Measurements from ENCODE around the gene PSG6.
A peak's percentile ranks its signal among the peaks of the same experiment; 100 is the strongest.
"Not testable (repeated sequence)": the region's sequence is repeated elsewhere in the genome, so short reads cannot be mapped to it uniquely, and the experiment has no call there.

The PSG6 gene

DNA sequence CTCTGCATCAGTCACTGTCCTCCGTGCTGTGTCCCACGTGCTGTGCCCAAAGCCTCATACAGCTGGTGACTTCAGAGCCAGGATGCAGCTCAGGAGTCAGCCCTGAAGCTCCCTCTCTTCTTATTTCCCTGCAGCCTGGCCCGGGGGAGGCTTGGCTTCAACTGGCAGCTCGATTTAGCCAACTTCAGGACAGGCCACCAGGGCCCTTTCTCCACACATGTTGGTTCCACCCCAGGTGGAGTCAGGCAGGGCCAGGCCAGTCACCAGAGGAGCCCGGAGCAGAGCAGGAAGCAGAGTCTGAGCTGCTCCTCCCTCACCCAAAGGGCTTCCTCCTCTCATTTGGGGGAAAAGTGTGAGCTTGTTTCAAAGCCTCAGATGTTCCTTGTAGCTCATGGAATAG, 11.5 kb downstream of the PSG6 start:
- DNase-seq (ENCODE audit: low read depth) = not testable (repeated sequence)

- peak; percentile 15 for DNase-seq (ENCODE audit: low read depth)
Observed at GRCh38 chr19:42900561-42900960, 17.1 kb downstream of the PSG6 start.

GRCh38 chr19:42899674-42900073, 18.0 kb downstream of the PSG6 start:
- not testable (repeated sequence) for DNase-seq (ENCODE audit: low read depth)

DNA sequence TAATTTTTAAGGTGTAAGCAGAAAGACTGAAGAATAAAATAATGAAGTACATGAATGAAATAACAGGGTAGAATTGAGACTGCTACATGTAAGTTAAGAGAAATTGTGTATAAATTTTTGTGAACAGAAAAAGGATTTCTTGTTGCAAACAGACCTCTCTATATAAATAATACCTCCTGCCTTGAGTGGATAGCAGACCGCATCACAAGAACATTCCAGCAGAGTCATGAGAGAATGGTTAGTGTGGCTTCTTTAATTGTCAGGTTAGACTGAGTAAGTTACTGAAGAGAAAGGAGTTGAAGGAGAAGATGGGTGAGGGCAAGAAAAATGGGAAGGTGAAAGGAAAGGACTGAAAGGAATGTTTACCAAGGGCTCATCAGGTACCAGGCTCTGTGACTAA, 18.6 kb downstream of the PSG6 start:
- not testable (repeated sequence) for DNase-seq (ENCODE audit: low read depth)

GRCh38 chr19:42898656-42899055, 19.0 kb downstream of the PSG6 start:
- not testable (repeated sequence) for DNase-seq (ENCODE audit: low read depth)

DNA sequence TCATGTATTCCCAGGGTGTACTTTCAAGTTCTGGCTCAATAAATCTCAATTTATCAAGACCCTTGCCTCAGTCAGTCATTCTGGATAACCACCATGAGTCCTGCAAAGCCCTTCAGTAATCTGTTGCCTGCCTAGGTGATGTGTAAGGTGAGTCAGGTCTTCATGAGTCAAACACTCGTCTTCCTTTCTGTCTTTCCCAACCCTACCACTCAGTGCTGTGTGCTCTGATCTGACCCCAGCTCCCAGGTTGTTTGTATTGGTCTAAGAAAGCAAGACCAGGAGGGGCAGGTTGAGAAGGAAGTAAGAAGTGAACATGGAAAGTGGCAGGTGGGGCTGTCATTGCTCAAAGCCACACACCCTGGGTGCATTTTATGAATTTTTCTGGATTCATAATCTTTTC, 20.0 kb downstream of the PSG6 start:
- not testable (repeated sequence) for DNase-seq (ENCODE audit: low read depth)

- DNase-seq (ENCODE audit: low read depth) = not testable (repeated sequence)
Observed at GRCh38 chr19:42890446-42890845, 27.2 kb downstream of the PSG6 start.

- not testable (repeated sequence) for DNase-seq (ENCODE audit: low read depth)
Observed at GRCh38 chr19:42887876-42888445, 29.7 kb downstream of the PSG6 start.

DNA sequence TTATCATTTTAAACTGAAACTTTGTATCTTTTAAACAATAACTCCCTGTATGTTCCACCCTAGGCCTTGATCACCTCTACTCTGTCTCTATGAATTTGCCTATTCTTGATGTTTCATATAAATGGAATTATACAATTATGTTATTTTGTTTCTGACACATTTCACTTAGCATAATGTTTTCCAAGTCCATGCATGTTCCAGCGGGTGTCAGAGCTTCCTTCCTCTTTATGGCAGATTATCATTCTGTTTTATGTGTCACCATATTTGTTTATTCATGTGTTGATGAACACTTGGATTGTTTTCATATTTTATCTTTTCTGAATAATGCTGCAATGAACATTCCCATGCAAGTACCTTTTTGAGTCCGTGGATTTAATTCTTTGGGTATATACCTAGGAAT, 35.0 kb downstream of the PSG6 start:
- DNase-seq (ENCODE audit: low read depth) = not testable (repeated sequence)

DNA sequence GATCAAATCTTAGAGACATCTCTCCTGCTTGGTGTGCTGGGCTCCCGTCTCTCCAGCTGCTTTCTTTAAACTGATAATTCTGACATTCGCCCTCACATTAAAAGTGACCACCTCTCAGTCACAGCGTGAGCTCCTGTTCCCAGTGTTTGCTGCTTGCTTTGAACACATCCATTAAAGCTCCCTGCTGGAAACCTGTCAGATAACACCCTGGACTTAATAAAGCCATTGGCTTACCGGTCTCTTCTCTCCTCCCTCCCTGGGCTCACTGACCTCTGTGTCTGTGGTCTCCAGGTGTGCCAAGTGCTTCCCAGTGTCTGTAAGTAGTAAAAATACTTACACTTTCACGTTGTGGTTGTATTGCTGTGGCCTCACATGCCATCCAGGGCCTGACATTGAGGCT, 35.7 kb downstream of the PSG6 start:
- not testable (repeated sequence) for DNase-seq (ENCODE audit: low read depth)

- DNase-seq (ENCODE audit: low read depth) = not testable (repeated sequence)
Observed at GRCh38 chr19:42881279-42881678, 36.4 kb downstream of the PSG6 start.

DNA sequence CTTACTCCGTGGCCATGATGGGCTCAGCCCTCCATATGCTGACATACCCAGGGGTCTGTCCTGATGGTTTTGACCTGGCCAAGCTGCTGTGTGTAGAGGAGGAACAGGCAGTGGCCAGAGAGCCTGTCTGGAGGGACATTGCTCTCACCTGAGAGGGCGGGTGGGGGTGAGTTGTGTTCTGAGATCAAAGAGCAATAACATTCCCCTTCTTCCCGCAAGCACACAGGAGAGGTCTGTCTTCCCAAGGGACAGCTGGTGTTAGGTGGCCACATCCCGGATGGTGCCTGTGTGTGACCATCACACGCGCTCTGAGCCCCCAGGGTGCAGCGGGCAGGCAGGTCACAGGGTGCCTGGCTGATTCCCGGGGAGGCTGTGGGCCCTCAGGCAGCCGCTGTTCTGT, 37.1 kb downstream of the PSG6 start:
- DNase-seq (ENCODE audit: low read depth) = not testable (repeated sequence)

DNA sequence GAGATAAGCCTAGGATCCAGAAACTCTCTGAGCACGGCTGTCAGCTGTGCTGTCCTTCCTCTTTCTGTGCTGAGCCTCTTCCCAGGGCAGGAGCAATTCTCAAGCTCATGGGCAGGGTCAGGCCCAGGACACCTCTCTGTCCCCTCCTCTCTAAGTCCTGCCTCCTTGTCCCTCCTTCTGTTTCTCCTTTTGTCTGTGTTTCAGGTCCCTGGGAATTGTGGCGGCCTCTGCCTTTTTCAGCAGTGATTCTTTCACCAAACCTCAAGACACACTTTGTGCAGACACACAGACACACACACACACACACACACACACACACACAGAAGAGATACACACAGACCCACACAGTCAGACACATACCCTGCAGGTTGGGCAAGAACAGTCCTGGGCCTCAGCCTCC, 38.1 kb downstream of the PSG6 start, which contains the start of gene PSG1:
Gene PSG1 (minus strand): TSS at position 101 of the 400 bp plus-strand sequence. CDS start 132 bp downstream, outside the sequence.
- no peak for DNase-seq (ENCODE audit: low read depth)

DNA sequence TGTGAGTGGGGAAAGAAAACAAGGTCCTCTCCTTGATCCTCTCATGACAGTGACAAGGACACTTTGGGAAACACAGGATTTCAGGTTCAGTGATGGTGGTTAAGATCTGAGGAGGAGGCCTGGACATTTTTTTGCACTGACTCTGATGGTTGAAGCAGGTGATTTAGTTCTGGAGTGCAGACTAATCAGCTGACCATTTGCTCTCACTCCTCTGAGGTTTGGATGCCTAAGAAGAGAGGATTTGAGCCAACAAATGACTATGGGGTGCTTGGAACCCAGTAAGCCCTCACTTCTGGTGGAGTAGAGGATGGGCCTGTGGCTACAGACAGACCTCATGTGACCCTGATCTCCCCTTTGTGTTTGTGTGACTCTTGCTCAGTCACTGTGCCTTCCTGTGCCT, 41.1 kb downstream of the PSG6 start:
- DNase-seq (ENCODE audit: low read depth) = peak; percentile 42

- peak; percentile 52 for DNase-seq (ENCODE audit: low read depth)
Observed at GRCh38 chr19:42875881-42876280, 41.8 kb downstream of the PSG6 start.

DNA sequence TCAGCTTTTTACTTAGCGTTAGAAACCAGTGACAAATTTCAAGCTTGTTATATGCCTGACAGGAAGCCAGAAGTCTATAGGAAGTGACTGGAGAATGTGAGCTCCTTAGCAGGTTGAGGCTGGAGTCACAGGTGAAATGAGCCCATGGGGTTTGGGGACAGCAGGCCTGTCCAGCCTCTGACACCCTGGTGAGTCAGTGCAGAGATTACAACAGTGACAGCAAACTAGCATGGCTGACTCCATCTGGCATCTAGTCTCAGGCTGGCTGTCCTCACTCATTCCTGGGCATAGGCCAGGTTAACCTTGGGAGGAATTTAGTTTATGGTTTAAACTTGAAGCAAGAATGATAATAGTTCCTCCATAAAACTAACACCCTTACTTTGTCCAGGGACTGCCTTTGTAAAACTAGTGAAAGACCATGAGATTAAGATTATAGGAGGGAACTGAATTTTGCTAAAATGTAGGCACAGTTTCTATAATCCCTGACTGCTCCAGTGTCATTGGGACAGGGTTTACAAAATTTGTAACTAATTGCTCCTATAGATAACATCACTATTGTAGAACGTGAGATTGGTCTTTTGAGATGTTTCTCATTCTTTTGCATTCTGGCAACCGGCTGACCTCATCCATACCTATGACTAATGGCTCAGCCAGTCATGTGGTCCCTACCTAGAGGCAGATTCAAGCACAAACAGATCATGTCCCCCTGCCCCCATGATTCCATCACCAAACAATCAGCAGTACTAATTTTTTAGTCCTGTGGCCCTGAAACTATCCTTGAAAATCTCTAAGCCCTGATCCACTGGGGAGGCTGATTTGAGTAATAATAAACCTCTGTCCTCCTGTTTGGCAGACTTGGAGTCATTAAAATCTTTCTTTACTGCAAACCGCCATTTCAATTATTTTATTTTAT, 42.5 kb downstream of the PSG6 start:
- peak; percentile 78 for DNase-seq (ENCODE audit: low read depth)

- not testable (repeated sequence) for DNase-seq (ENCODE audit: low read depth)
Observed at GRCh38 chr19:42874136-42874535, 43.6 kb downstream of the PSG6 start.

DNA sequence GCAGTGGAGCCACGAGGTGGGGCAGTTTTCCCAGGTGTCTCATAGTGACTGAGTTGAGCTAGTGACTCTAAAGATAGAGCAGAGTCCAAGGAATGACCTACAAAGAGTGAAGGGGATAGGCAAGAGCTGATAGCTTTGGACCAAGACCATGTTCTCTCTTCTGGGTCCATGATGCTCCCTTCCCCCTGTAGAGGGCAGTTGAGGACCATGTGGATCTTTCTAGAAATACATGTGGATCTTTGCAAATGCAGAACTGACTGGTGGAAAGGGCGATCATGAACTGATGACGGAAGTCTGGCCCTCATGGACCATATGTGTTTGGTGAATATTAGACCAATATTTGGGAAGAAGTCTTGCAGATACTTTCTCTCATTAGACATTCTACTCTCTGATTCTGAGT, 45.1 kb downstream of the PSG6 start:
- no peak for DNase-seq (ENCODE audit: low read depth)

- no peak for DNase-seq (ENCODE audit: low read depth)
Observed at GRCh38 chr19:42857544-42857867, 60.2 kb downstream of the PSG6 start.

- not testable (repeated sequence) for DNase-seq (ENCODE audit: low read depth)
Observed at GRCh38 chr19:42856866-42857543, 60.7 kb downstream of the PSG6 start.

DNA sequence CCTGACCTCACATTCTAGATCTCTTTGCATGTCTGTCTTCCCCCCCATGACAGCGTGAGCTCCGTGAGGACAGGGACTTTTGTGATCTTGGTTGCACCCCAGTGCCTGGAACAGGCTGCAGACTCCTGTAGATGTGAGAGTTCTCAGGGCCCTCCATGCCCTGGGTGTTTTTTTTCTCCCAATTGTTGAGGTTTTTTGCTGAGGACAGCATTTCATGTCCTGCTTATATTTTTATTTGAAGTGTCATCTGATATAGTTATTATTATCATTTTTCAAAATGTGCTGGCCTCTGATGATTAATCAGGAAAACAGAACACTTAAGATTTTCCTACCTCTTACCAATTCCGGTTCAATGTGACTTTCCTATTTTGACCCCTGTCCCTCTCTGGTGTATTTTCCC, 62.9 kb downstream of the PSG6 start:
- DNase-seq (ENCODE audit: low read depth) = not testable (repeated sequence)

GRCh38 chr19:42853231-42853630, 64.5 kb downstream of the PSG6 start:
- not testable (repeated sequence) for DNase-seq (ENCODE audit: low read depth)

DNA sequence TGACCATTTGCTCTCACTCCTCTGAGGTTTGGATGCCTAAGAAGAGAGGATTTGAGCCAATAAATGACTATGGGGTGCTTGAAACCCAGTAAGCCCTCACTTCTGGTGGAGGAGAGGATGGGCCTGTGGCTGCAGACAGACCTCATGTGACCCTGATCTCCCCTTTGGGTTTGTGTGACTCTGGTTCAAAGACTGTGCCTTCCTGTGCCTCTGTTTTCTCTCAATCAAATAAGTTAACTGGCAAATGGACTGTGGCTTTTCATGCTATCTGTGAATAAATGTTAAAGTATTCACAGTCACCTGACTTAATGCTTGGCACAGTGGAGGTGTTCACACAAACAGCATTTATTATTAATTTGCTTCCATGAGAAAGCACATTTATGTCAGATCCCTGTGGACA, 64.9 kb downstream of the PSG6 start:
- DNase-seq (ENCODE audit: low read depth) = peak; percentile 39
